ENCODE measurements around the gene PPP1R14C. TPM values are rescaled to one million over a fixed set of nuclear protein-coding genes. Genes with fewer than 3 reads are reported as not detected.
"Not testable (repeated sequence)": the region's sequence is repeated elsewhere in the genome, so short reads cannot be mapped to it uniquely, and the experiment has no call there.

Gene PPP1R14C
- total RNA-seq, 1 donor: 2.1 TPM

GRCh38 chr6:150134280-150134920 is 8.4 kb upstream of the PPP1R14C start:
- no peak for DNase-seq (ENCODE audit: low read depth)
- no peak for TF ChIP-seq CTCF (IDR thresholded peaks at IDR 0.05; ENCODE audit: insufficient read depth, low read length)

GRCh38 chr6:150137711-150138110 is 5.1 kb upstream of the PPP1R14C start:
- H3K4me3 ChIP-seq (ENCODE audit: low read depth, low read length); DNase-seq (ENCODE audit: low read depth): not testable (repeated sequence)

More at GRCh38 chr6:150134280-150134920, 8.4 kb upstream of the PPP1R14C start:
- no peak overlapping the region for H3K4me3 ChIP-seq (ENCODE audit: low read depth, low read length)

- DNase-seq (ENCODE audit: low read depth): no peak
- H3K4me3 ChIP-seq (ENCODE audit: low read depth, low read length): no peak overlapping the region
- no peak for TF ChIP-seq CTCF (IDR thresholded peaks at IDR 0.05; ENCODE audit: insufficient read depth, low read length)
Observed at GRCh38 chr6:150138638-150139037, 4.2 kb upstream of the PPP1R14C start.

- TF ChIP-seq CTCF (IDR thresholded peaks at IDR 0.05; ENCODE audit: insufficient read depth, low read length): no peak
Observed at GRCh38 chr6:150139533-150139932, 3.3 kb upstream of the PPP1R14C start.

GRCh38 chr6:150140236-150140969 is 2.4 kb upstream of the PPP1R14C start:
- H3K4me3 ChIP-seq (ENCODE audit: low read depth, low read length): no peak overlapping the region
- DNase-seq (ENCODE audit: low read depth): no peak
- TF ChIP-seq CTCF (IDR thresholded peaks at IDR 0.05; ENCODE audit: insufficient read depth, low read length): no peak

More at GRCh38 chr6:150139533-150139932, 3.3 kb upstream of the PPP1R14C start:
- no peak for DNase-seq (ENCODE audit: low read depth)
- no peak overlapping the region for H3K4me3 ChIP-seq (ENCODE audit: low read depth, low read length)

GRCh38 chr6:150142097-150142669 is 661 bp upstream of the PPP1R14C start:
- TF ChIP-seq CTCF (IDR thresholded peaks at IDR 0.05; ENCODE audit: insufficient read depth, low read length): no peak
- peak overlapping the region; percentile 56 for H3K4me3 ChIP-seq (ENCODE audit: low read depth, low read length)
- DNase-seq (ENCODE audit: low read depth): peak; percentile 30

All from fibroblast of the aortic adventitia (primary cell).